HG03135 (cell line): ENCODE data around the gene OSBPL2.

Experiments used
- ATAC-seq: cut with Tn5 transposase; IDR thresholded peaks from one replicate; pipeline ENCODE4 v1.9.1; 2021; ENCODE audit warnings: mild to moderate bottlenecking, moderate library complexity; ENCODE audit not compliant: unreplicated experiment

The OSBPL2 gene

GRCh38 chr20:62333820-62334595 is 95.7 kb downstream of the OSBPL2 start:
- no peak for ATAC-seq

- no peak for ATAC-seq
Measured at GRCh38 chr20:62334881-62335280, 96.6 kb downstream of the OSBPL2 start.

GRCh38 chr20:62335532-62335931 is 97.2 kb downstream of the OSBPL2 start:
- no peak for ATAC-seq

GRCh38 chr20:62336329-62336728 is 98.0 kb downstream of the OSBPL2 start:
- no peak for ATAC-seq

- ATAC-seq: no peak
Measured at GRCh38 chr20:62336775-62337557, 98.6 kb downstream of the OSBPL2 start.

GRCh38 chr20:62337558-62338293 is 99.4 kb downstream of the OSBPL2 start:
- ATAC-seq: no peak

- ATAC-seq: no peak
Measured at GRCh38 chr20:62338294-62338620, 99.9 kb downstream of the OSBPL2 start.

GRCh38 chr20:62339647-62340062 is 101.3 kb downstream of the OSBPL2 start:
- ATAC-seq: peak; percentile 53

GRCh38 chr20:62342910-62343309 is 104.6 kb downstream of the OSBPL2 start:
- no peak for ATAC-seq

- no peak for ATAC-seq
Measured at GRCh38 chr20:62344092-62344491, 105.8 kb downstream of the OSBPL2 start.

GRCh38 chr20:62344782-62345181 is 106.5 kb downstream of the OSBPL2 start:
- no peak for ATAC-seq
